Chondrocyte (in vitro differentiated cells): ENCODE results near the gene TM9SF4. TPM values are rescaled to one million over a fixed set of nuclear protein-coding genes. Genes with fewer than 3 reads are reported as not detected.

ENCODE experiments used
- DNase-seq: peaks from one replicate; pipeline ENCODE4 v3.0.0; 2021; ENCODE audit warnings: mixed read lengths, low spot score
- H3K27ac Mint-ChIP-seq: one replicate; pipeline ENCODE4 v1.8.0; 2021; ENCODE audit warnings: mild to moderate bottlenecking, moderate library complexity, mixed read lengths; ENCODE audit not compliant: unreplicated experiment
- H3K27me3 Mint-ChIP-seq: 2 replicates; pipeline ENCODE4 v1.8.0; 2021; ENCODE audit warnings: low read depth, mixed read lengths
- H3K36me3 Mint-ChIP-seq: 2 replicates; pipeline ENCODE4 v1.8.0; 2021; ENCODE audit warnings: low read depth, mixed read lengths
- H3K4me1 Mint-ChIP-seq: 2 replicates; pipeline ENCODE4 v1.8.0; 2021; ENCODE audit warnings: low read depth, mild to moderate bottlenecking, mixed read lengths
- H3K4me3 Mint-ChIP-seq: one replicate; pipeline ENCODE4 v1.8.0; 2021; ENCODE audit warnings: mild to moderate bottlenecking, moderate library complexity, mixed read lengths; ENCODE audit not compliant: unreplicated experiment
- H3K9me3 Mint-ChIP-seq: 2 replicates; pipeline ENCODE4 v1.8.0; 2021; ENCODE audit warnings: low read depth, mixed read lengths
- CTCF ChIP-seq: fragments of 200-600 bp; sonication (generic); IDR thresholded peaks from 2 replicates; pipeline ENCODE4 v1.5.0; 2021; ENCODE audit warnings: antibody characterized with exemption, mild to moderate bottlenecking, moderate library complexity
- total RNA-seq: library from RNA; stranded (reverse); gene quantifications from 3 replicates; pipeline ENCODE4 v1.2.1, GENCODE V29; 2021

Gene TM9SF4
- total RNA-seq, 1 donor from 2014 or later = 83.7 TPM

GRCh38 chr20:32183947-32184635, 74.6 kb downstream of the TM9SF4 start:
- Mint-ChIP-seq H3K9me3 (no peaks in the 10 kb centered on the region), H3K27ac (no peak overlapping the region), H3K4me3 (no peak overlapping the region), H3K36me3 (peaks cover 2% of the 10 kb centered on the region), H3K27me3 (no peaks in the 10 kb centered on the region), H3K4me1 (peaks cover 11% of the 10 kb centered on the region)
- DNase-seq = no peak
- no peak for TF ChIP-seq CTCF

GRCh38 chr20:32184961-32185603, 75.6 kb downstream of the TM9SF4 start:
- H3K27ac Mint-ChIP-seq = no peak overlapping the region
- no peak for DNase-seq
- no peaks in the 10 kb centered on the region for H3K27me3 Mint-ChIP-seq
- peaks cover 2% of the 10 kb centered on the region for H3K36me3 Mint-ChIP-seq
- H3K9me3 Mint-ChIP-seq = no peaks in the 10 kb centered on the region
- TF ChIP-seq CTCF = no peak
- no peak overlapping the region for H3K4me3 Mint-ChIP-seq
- H3K4me1 Mint-ChIP-seq = peaks cover 19% of the 10 kb centered on the region

- Mint-ChIP-seq H3K4me1 (peaks cover 26% of the 10 kb centered on the region), H3K27me3 (no peaks in the 10 kb centered on the region), H3K27ac (no peak overlapping the region), H3K4me3 (no peak overlapping the region), H3K36me3 (peaks cover 2% of the 10 kb centered on the region), H3K9me3 (no peaks in the 10 kb centered on the region)
- DNase-seq = no peak
- TF ChIP-seq CTCF = no peak
Observed at GRCh38 chr20:32186506-32186905, 77.0 kb downstream of the TM9SF4 start.

- peaks cover 32% of the 10 kb centered on the region for H3K4me1 Mint-ChIP-seq
- H3K27me3 Mint-ChIP-seq = no peaks in the 10 kb centered on the region
- H3K4me3 Mint-ChIP-seq = peak overlapping the region; percentile 51
- no peak for TF ChIP-seq CTCF
- no peaks in the 10 kb centered on the region for H3K9me3 Mint-ChIP-seq
- no peak overlapping the region for H3K27ac Mint-ChIP-seq
- H3K36me3 Mint-ChIP-seq = peaks cover 3% of the 10 kb centered on the region
- no peak for DNase-seq
Observed at GRCh38 chr20:32188376-32189122, 79.0 kb downstream of the TM9SF4 start.

GRCh38 chr20:32189123-32189410, 79.6 kb downstream of the TM9SF4 start:
- H3K36me3 Mint-ChIP-seq = peaks cover 4% of the 10 kb centered on the region
- no peak overlapping the region for H3K27ac Mint-ChIP-seq
- H3K4me1 Mint-ChIP-seq = peaks cover 32% of the 10 kb centered on the region
- DNase-seq = no peak
- no peak for TF ChIP-seq CTCF
- H3K9me3 Mint-ChIP-seq = no peaks in the 10 kb centered on the region
- H3K4me3 Mint-ChIP-seq = peak overlapping the region; percentile 77
- H3K27me3 Mint-ChIP-seq = no peaks in the 10 kb centered on the region
